Ascending aorta (tissue), 2 donors: ENCODE data around the gene PYGM. TPM values are rescaled to one million over a fixed set of nuclear protein-coding genes. Genes with fewer than 3 reads are reported as not detected.

ENCODE experiments used
- DNase-seq, 2 donors: peaks; one replicate each; pipeline ENCODE4 v3.0.0-alpha.2; 2019; ENCODE audit warnings: low spot score in 2 of 2
- H3K27ac ChIP-seq, 2 donors: fragments of 200-600 bp; sonication (generic); one replicate each; pipeline ENCODE4 v1.5.1; 2016 to 2017; ENCODE audit warnings: mild to moderate bottlenecking in 1 of 2
- H3K27me3 ChIP-seq: fragments of 200-600 bp; sonication (generic); one replicate; pipeline ENCODE4 v1.5.1; 2017
- H3K36me3 ChIP-seq, 2 donors: fragments of 200-600 bp; sonication (generic); one replicate each; pipeline ENCODE4 v1.5.1; 2016
- H3K4me1 ChIP-seq, 2 donors: fragments of 200-600 bp; sonication (generic); one replicate each; pipeline ENCODE4 v1.5.1; 2016 to 2017; ENCODE audit warnings: mild to moderate bottlenecking in 1 of 2
- H3K4me3 ChIP-seq, 2 donors: fragments of 200-600 bp; sonication (generic); one replicate each; pipeline ENCODE4 v1.5.1; 2016 to 2017; ENCODE audit warnings: mild to moderate bottlenecking in 1 of 2
- H3K9me3 ChIP-seq, 2 donors: fragments of 200-600 bp; sonication (generic); one replicate each; pipeline ENCODE4 v1.5.1; 2016
- CTCF ChIP-seq, 3 experiments: fragments of 200-600 bp in 2 of 3; fragments of 450-650 bp in 1 of 3; sonication (generic) in 2 of 3; IDR thresholded peaks; one replicate each; pipeline ENCODE4 v1.5.1; 2016 to 2019; ENCODE audit warnings: antibody characterized with exemption in 3 of 3, mild to moderate bottlenecking in 1 of 3, moderate library complexity in 1 of 3
- intact Hi-C: fragments of 100-400 bp; cut with DNase I; formaldehyde crosslinking; loops from one replicate; pipeline ENCODE4 v1.15.1; 2023
- total RNA-seq: library from RNA; depleted of rRNA; stranded (reverse); fragments of >200 nt; gene quantifications from one replicate; pipeline ENCODE4 v1.1.0, GENCODE V29; 2016

PYGM gene
- total RNA-seq, 1 donor from 2014 or later: 13.9 TPM

GRCh38 chr11:64718780-64719124, 41.0 kb downstream of the PYGM start:
- Histone ChIP-seq H3K9me3 (no peaks in the 10 kb centered on the region), H3K36me3 (no peaks in the 10 kb centered on the region), H3K4me3 (no peak overlapping the region), H3K4me1 (peaks cover 0 to 6% of the 10 kb centered on the region in 2 donors), H3K27ac (no peak overlapping the region), H3K27me3 (peaks cover 8% of the 10 kb centered on the region)
- DNase-seq: no peak
- intact Hi-C loops: loop anchor here (10.0 kb wide), 1 partner anchor 344 kb away; no protein-coding TSS in a partner anchor
- no peak for TF ChIP-seq CTCF (IDR thresholded peaks at IDR 0.05)

- H3K27ac ChIP-seq: no peak overlapping the region
- DNase-seq: no peak
- no peak for TF ChIP-seq CTCF (IDR thresholded peaks at IDR 0.05)
- H3K9me3 ChIP-seq: no peaks in the 10 kb centered on the region
- peaks cover 8% of the 10 kb centered on the region for H3K27me3 ChIP-seq
- H3K36me3 ChIP-seq: no peaks in the 10 kb centered on the region
- peaks cover 0 to under 1% of the 10 kb centered on the region in 2 donors for H3K4me1 ChIP-seq
- H3K4me3 ChIP-seq: no peak overlapping the region
- intact Hi-C loops: loop anchor here (10.0 kb wide), 1 partner anchor 343 kb away; no protein-coding TSS in a partner anchor
Measured at GRCh38 chr11:64718084-64718779, 41.5 kb downstream of the PYGM start.

- no peaks in the 10 kb centered on the region for H3K9me3 ChIP-seq
- H3K27me3 ChIP-seq: peaks cover 16% of the 10 kb centered on the region
- intact Hi-C loops: loop anchor here (10.0 kb wide), 1 partner anchor 342 kb away; no protein-coding TSS in a partner anchor
- no peak for TF ChIP-seq CTCF (IDR thresholded peaks at IDR 0.05)
- H3K4me3 ChIP-seq: no peak overlapping the region
- H3K36me3 ChIP-seq: no peaks in the 10 kb centered on the region
- H3K4me1 ChIP-seq: peaks cover 0 to 3% of the 10 kb centered on the region in 2 donors
- no peak overlapping the region for H3K27ac ChIP-seq
- DNase-seq: no peak
Measured at GRCh38 chr11:64717268-64717578, 42.6 kb downstream of the PYGM start.

- TF ChIP-seq CTCF (IDR thresholded peaks at IDR 0.05): no peak
- no peak for DNase-seq
- H3K4me3 ChIP-seq: no peak overlapping the region
- H3K36me3 ChIP-seq: no peaks in the 10 kb centered on the region
- H3K27me3 ChIP-seq: peaks cover 19% of the 10 kb centered on the region
- peaks cover 0 to 3% of the 10 kb centered on the region in 2 donors for H3K4me1 ChIP-seq
- intact Hi-C loops: loop anchor here (10.0 kb wide), 1 partner anchor 342 kb away; no protein-coding TSS in a partner anchor
- no peak overlapping the region for H3K27ac ChIP-seq
- H3K9me3 ChIP-seq: no peaks in the 10 kb centered on the region
Measured at GRCh38 chr11:64716473-64717267, 43.1 kb downstream of the PYGM start.

GRCh38 chr11:64715756-64716472, 43.9 kb downstream of the PYGM start:
- intact Hi-C loops: loop anchor here (10.0 kb wide), 1 partner anchor 341 kb away; no protein-coding TSS in a partner anchor

More at GRCh38 chr11:64715756-64716472, 43.9 kb downstream of the PYGM start:
- H3K27ac ChIP-seq: no peak overlapping the region
- no peak overlapping the region for H3K4me3 ChIP-seq
- H3K36me3 ChIP-seq: no peaks in the 10 kb centered on the region
- H3K4me1 ChIP-seq: peaks cover 0 to 3% of the 10 kb centered on the region in 2 donors
- no peak for DNase-seq
- no peak for TF ChIP-seq CTCF (IDR thresholded peaks at IDR 0.05)
- H3K27me3 ChIP-seq: peaks cover 27% of the 10 kb centered on the region
- no peaks in the 10 kb centered on the region for H3K9me3 ChIP-seq
